Smooth muscle cell of bladder (primary cell): ENCODE results near the gene PAM. TPM values are rescaled to one million over a fixed set of nuclear protein-coding genes. Genes with fewer than 3 reads are reported as not detected.

ENCODE experiments used
- total RNA-seq: library from RNA; depleted of rRNA; stranded (reverse); fragments of >200 nt; gene quantifications from 2 replicates; pipeline ENCODE4 v1.2.3, GENCODE V29; 2014

PAM gene
- 384 and 529 TPM in 2 replicates for total RNA-seq

DNA sequence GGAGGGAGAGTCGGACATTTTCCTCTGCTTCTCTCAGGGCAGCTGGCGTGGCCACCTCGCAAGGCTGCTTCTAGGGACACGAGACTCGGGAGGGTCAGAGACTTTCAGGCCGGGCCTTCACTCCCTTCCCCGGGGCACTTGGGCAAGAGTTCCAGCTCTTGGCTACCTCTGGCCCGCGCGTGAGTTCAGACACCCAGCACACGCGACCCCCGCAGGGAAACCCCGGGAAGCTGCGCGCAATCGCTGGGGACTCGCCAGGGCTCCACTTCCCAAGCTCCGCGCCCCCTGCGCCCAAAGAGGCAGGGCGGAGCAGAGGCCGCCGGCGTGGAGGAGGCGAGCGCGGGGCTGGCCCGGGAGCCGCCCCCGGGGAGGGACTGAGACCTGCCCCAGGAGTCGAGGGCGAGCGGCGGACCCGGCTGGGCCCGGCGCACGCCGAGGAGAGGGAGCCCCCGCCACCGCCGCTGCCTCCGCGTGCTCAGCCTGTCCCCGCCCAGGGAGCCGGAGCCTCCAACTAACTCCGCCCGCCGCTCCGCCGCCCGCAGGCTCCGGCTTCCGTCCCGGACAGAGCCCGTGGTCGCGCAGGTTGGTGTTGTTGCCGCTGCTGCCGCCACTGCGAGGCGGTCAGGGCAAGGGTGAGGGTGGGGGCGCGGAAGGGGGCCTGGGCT is at the start of gene PAM:
TSS of gene PAM (plus strand) at position 539 of the 665 bp plus-strand sequence. CDS start 110,891 bp downstream, outside the sequence.

